GM12878 (cell line): ENCODE measurements around the gene MYL12A. TPM values are rescaled to one million over a fixed set of nuclear protein-coding genes. Genes with fewer than 3 reads are reported as not detected.

Experiments
- ATAC-seq: fragments of 200-7000 bp; cut with Tn5 transposase; 3 replicates; pipeline ENCODE4 v1.9.1; 2020; ENCODE audit warnings: mild to moderate bottlenecking, moderate library complexity
- BruUV-seq: library from RNA; stranded (reverse); fragments of 400-500 nt; replicated peaks from 2 replicates; lab custom pipeline; 2021; lab: Mats Ljungman, UMichigan
- CTCF ChIA-PET: fragments of 300-600 bp; sonication (Branson Sonifier 250); formaldehyde crosslinking; extraction: SDS; loops from one replicate; lab custom pipeline; 2021; ENCODE audit warnings: inconsistent platforms; lab: Yijun Ruan, JAX
- POLR2A ChIA-PET: fragments of 350-600 bp; formaldehyde crosslinking; extraction: SDS; loops from one replicate; lab custom pipeline; 2021; ENCODE audit warnings: inconsistent platforms; lab: Charles Lee
- RAD21 ChIA-PET: fragments of 300-600 bp; sonication (Branson Sonifier 250); formaldehyde crosslinking; loops from one replicate; lab custom pipeline; 2023; ENCODE audit warnings: antibody characterized with exemption; ENCODE audit not compliant: unreplicated experiment; lab: Charles Lee
- SMC1A ChIA-PET: fragments of 300-600 bp; sonication (Branson Sonifier 250); formaldehyde crosslinking; loops from one replicate; lab custom pipeline; 2023; ENCODE audit not compliant: unreplicated experiment, uncharacterized antibody; lab: Charles Lee
- DNase-seq: peaks from one replicate; pipeline ENCODE4 v3.0.0-alpha.2; 2011; ENCODE audit warnings: low read depth, low spot score
- FAIRE-seq: peaks from 3 replicates; lab custom pipeline; 2011; peaks lifted over from hg19 to GRCh38; lab: Jason Lieb, UNC
- H2AFZ ChIP-seq: 2 replicates; pipeline ENCODE4 v1.6.0; 2011; ENCODE audit warnings: low read depth, low read length, control low read depth; ENCODE audit not compliant: control insufficient read depth
- H3K27ac ChIP-seq: 2 replicates; pipeline ENCODE4 v1.5.1; 2011; ENCODE audit warnings: control low read depth; ENCODE audit not compliant: control insufficient read depth, insufficient read depth
- H3K27me3 ChIP-seq, 2 experiments: replicated peaks in 1 of 2; 2 replicates each; pipeline versions ENCODE4 v1.6.0 to v1.6.1; 2011; ENCODE audit warnings: low read length in 1 of 2; ENCODE audit not compliant: control insufficient read depth in 2 of 2, insufficient read depth in 2 of 2
- H3K36me3 ChIP-seq, 2 experiments: 2 replicates each; pipeline ENCODE4 v1.5.1; 2011; ENCODE audit warnings: low read length in 1 of 2; ENCODE audit not compliant: control insufficient read depth in 2 of 2, insufficient read depth in 2 of 2
- H3K4me1 ChIP-seq: 2 replicates; pipeline ENCODE4 v1.6.1; 2011; ENCODE audit warnings: mild to moderate bottlenecking, low read length, moderate library complexity, mixed read lengths; ENCODE audit not compliant: control insufficient read depth, insufficient read depth
- H3K4me2 ChIP-seq: 2 replicates; pipeline ENCODE4 v1.6.0; 2011; ENCODE audit warnings: control low read depth; ENCODE audit not compliant: control insufficient read depth, insufficient read depth
- H3K4me3 ChIP-seq: fragments of 200-600 bp; sonication (generic); 2 replicates; pipeline ENCODE4 v1.5.1; 2016
- H3K79me2 ChIP-seq: 2 replicates; pipeline ENCODE4 v1.6.0; 2011; ENCODE audit warnings: low read length; ENCODE audit not compliant: control insufficient read depth, insufficient read depth
- H3K9ac ChIP-seq: 2 replicates; pipeline ENCODE4 v1.8.0; 2011; ENCODE audit warnings: low read length, control low read depth, mixed read lengths; ENCODE audit not compliant: control insufficient read depth, insufficient read depth
- H3K9me3 ChIP-seq: replicated peaks from 3 replicates; pipeline ENCODE4 v1.5.1; 2011; ENCODE audit warnings: mild to moderate bottlenecking, low read length; ENCODE audit not compliant: control insufficient read depth, insufficient read depth
- H4K20me1 ChIP-seq: 2 replicates; pipeline ENCODE4 v1.6.0; 2011; ENCODE audit not compliant: control insufficient read depth, insufficient read depth
- ATF7 ChIP-seq: fragments of 450-650 bp; IDR thresholded peaks from 2 replicates; pipeline ENCODE4 v1.6.1; 2016; ENCODE audit warnings: low read depth, mild to moderate bottlenecking
- CBFB ChIP-seq: IDR thresholded peaks from 2 replicates; pipeline ENCODE4 v1.6.1; 2016; ENCODE audit warnings: antibody characterized with exemption, low read depth
- EGR1 ChIP-seq, 2 experiments: IDR thresholded peaks; 1 replicate in 1 of 2; 2 replicates in 1 of 2; pipeline ENCODE4 v1.6.1; 2011 to 2012; ENCODE audit warnings: low read depth in 2 of 2, low read length in 2 of 2, borderline replicate concordance in 1 of 2, mild to moderate bottlenecking in 1 of 2, moderate library complexity in 1 of 2
- RAD51 ChIP-seq: fragments of 450-650 bp; IDR thresholded peaks from 2 replicates; pipeline ENCODE4 v1.6.1; 2016; ENCODE audit warnings: moderate library complexity, mild to moderate bottlenecking, inconsistent platforms
- RFX5 ChIP-seq: IDR thresholded peaks from 2 replicates; pipeline ENCODE4 v1.6.1; 2011; ENCODE audit warnings: low read depth, low read length, improper control_type of control experiment
- SP1 ChIP-seq: IDR thresholded peaks from one replicate; pipeline ENCODE4 v1.6.1; 2011; ENCODE audit warnings: low read depth, low read length
- TCF3 ChIP-seq: IDR thresholded peaks from 2 replicates; pipeline ENCODE4 v1.6.1; 2012; ENCODE audit warnings: low read depth, mild to moderate bottlenecking, low read length, borderline replicate concordance; ENCODE audit not compliant: insufficient read depth
- ZNF217 ChIP-seq: fragments of 450-650 bp; IDR thresholded peaks from 2 replicates; pipeline ENCODE4 v1.6.1; 2017; ENCODE audit warnings: antibody characterized with exemption, mild to moderate bottlenecking
- whole genome bisulfite sequencing: methylation state at CpG from one replicate; pipeline ENCODE4 v1.1.6; 2016; ENCODE audit warnings: low lambda C conversion rate; ENCODE audit not compliant: insufficient replicate concordance, insufficient coverage; ENCODE audit errors: missing lambda C conversion rate; 5-methylcytosine and 5-hydroxymethylcytosine counted together
- in situ Hi-C: fragments of 300-500 bp; cut with MboI; formaldehyde crosslinking; loops from 9 replicates; pipeline ENCODE4 v1.14.3; 2018; ENCODE audit warnings: mixed read lengths
- intact Hi-C: fragments of 100-400 bp; cut with micrococcal nuclease; formaldehyde crosslinking; loops from one replicate; pipeline ENCODE4 v1.14.2; 2022; ENCODE audit not compliant: unreplicated experiment
- polyA plus RNA-seq, 11 experiments: library from polyadenylated mRNA; depleted of rRNA in 4 of 11; unstranded in 6 of 11; stranded (reverse) in 5 of 11; fragments of >200 nt; fragmentation: Nextera tagmentation in 4 of 11; fragmentation: Illumina TruSeq in 1 of 11; extraction: Ambion mirVana in 4 of 11; extraction: Trizol in 1 of 11; gene quantifications; 1 replicate in 1 of 11; 2 replicates in 10 of 11; pipeline versions ENCODE4 v1.2.1 to v1.2.3, GENCODE V29; 2011 to 2016; ENCODE audit warnings: inconsistent platforms in 2 of 11, missing spikeins in 2 of 11, low read depth in 1 of 11
- total RNA-seq, 4 experiments: library from RNA; depleted of rRNA in 3 of 4; stranded (reverse); fragments of >200 nt in 3 of 4; fragmentation: Illumina TruSeq in 1 of 4; extraction: Trizol in 1 of 4; gene quantifications; 2 replicates each; pipeline versions ENCODE4 v1.2.1 to v1.2.3, GENCODE V29; 2013 to 2021
- TF ChIP-seq, protein P1 (sequence below): fragments of 450-650 bp; IDR thresholded peaks from 2 replicates; pipeline ENCODE4 v1.6.1; 2016; ENCODE audit warnings: mild to moderate bottlenecking, moderate library complexity, borderline replicate concordance
- TF ChIP-seq, protein P2 (sequence below): fragments of 450-650 bp; IDR thresholded peaks from 2 replicates; pipeline ENCODE4 v1.6.1; 2014; ENCODE audit warnings: mild to moderate bottlenecking
- TF ChIP-seq, protein P3 (sequence below): IDR thresholded peaks from 2 replicates; pipeline ENCODE4 v1.6.1; 2011; ENCODE audit warnings: low read depth, low read length, improper control_type of control experiment, borderline replicate concordance
- TF ChIP-seq, protein P4 (sequence below): IDR thresholded peaks from 2 replicates; pipeline ENCODE4 v1.6.1; 2012; ENCODE audit warnings: improper control_type of control experiment, low read depth, low read length; ENCODE audit not compliant: insufficient replicate concordance

MYL12A gene
- total and polyA plus RNA-seq, 10 of the 15 experiments (the other 5 are each of a cell fraction or from before 2014, with no cell fraction given): 488 to 1,663 (median 924) TPM

DNA sequence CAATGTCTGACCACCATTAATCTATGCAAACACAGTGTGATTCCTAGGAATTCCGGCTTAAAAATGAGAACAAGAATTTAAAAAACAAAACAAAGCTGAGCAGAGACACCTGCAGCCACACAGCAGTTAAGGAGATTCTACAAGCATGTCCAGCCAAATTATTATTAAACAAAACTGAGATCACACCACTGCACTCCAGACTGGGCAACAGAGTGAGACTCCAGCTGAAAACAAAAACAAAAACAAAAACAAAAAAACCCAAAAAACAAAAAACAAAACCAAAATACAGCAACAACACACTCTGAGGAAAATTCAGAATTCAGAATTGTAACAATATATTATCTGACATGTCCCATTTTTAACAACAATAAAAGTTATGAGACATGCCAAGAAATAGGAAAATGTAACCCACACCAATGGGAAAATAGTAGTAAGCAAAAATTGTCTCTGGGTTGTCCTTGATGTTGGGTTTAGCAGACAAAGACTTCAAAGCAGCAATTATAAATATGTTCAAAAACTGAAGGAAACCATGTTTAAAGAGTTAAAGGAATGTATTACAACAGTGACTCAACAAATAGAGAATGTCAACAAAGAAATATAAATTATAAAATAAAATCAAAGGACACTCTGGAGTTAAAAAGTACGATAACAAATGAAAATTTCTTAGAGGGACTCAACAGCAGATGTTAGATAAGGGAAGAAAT lies 47.5 kb upstream of the MYL12A start:
- CTCF ChIA-PET: no interaction called here
- Histone ChIP-seq H3K9ac (no peak overlapping the region), H3K9me3 (no peaks in the 10 kb centered on the region; the same call in 2 of the 3 replicates), H3K36me3 (no peaks in the 10 kb centered on the region), H3K27ac (no peak overlapping the region), H3K27me3 (no peaks in the 10 kb centered on the region), H3K4me1 (no peaks in the 10 kb centered on the region), H3K4me3 (no peak overlapping the region)
- intact Hi-C loops: no loop called here
- BruUV-seq: no TSS peak
- SMC1A ChIA-PET: interaction anchor here (0.9 kb wide), 1 partner anchor 15 kb away, joined by 3 read pairs; no protein-coding TSS in a partner anchor
- POLR2A ChIA-PET: no interaction called here
- no peak for FAIRE-seq
- no peak for TF ChIP-seq TCF3
- no peak for TF ChIP-seq ZNF217
- no peak for TF ChIP-seq RFX5
- TF ChIP-seq, protein P1, sequence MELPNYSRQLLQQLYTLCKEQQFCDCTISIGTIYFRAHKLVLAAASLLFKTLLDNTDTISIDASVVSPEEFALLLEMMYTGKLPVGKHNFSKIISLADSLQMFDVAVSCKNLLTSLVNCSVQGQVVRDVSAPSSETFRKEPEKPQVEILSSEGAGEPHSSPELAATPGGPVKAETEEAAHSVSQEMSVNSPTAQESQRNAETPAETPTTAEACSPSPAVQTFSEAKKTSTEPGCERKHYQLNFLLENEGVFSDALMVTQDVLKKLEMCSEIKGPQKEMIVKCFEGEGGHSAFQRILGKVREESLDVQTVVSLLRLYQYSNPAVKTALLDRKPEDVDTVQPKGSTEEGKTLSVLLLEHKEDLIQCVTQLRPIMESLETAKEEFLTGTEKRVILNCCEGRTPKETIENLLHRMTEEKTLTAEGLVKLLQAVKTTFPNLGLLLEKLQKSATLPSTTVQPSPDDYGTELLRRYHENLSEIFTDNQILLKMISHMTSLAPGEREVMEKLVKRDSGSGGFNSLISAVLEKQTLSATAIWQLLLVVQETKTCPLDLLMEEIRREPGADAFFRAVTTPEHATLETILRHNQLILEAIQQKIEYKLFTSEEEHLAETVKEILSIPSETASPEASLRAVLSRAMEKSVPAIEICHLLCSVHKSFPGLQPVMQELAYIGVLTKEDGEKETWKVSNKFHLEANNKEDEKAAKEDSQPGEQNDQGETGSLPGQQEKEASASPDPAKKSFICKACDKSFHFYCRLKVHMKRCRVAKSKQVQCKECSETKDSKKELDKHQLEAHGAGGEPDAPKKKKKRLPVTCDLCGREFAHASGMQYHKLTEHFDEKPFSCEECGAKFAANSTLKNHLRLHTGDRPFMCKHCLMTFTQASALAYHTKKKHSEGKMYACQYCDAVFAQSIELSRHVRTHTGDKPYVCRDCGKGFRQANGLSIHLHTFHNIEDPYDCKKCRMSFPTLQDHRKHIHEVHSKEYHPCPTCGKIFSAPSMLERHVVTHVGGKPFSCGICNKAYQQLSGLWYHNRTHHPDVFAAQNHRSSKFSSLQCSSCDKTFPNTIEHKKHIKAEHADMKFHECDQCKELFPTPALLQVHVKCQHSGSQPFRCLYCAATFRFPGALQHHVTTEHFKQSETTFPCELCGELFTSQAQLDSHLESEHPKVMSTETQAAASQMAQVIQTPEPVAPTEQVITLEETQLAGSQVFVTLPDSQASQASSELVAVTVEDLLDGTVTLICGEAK: no peak
- TF ChIP-seq, protein P2, sequence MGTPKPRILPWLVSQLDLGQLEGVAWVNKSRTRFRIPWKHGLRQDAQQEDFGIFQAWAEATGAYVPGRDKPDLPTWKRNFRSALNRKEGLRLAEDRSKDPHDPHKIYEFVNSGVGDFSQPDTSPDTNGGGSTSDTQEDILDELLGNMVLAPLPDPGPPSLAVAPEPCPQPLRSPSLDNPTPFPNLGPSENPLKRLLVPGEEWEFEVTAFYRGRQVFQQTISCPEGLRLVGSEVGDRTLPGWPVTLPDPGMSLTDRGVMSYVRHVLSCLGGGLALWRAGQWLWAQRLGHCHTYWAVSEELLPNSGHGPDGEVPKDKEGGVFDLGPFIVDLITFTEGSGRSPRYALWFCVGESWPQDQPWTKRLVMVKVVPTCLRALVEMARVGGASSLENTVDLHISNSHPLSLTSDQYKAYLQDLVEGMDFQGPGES: no peak
- no peak for TF ChIP-seq SP1
- no peak for TF ChIP-seq RAD51
- TF ChIP-seq CBFB: no peak
- TF ChIP-seq, protein P3, sequence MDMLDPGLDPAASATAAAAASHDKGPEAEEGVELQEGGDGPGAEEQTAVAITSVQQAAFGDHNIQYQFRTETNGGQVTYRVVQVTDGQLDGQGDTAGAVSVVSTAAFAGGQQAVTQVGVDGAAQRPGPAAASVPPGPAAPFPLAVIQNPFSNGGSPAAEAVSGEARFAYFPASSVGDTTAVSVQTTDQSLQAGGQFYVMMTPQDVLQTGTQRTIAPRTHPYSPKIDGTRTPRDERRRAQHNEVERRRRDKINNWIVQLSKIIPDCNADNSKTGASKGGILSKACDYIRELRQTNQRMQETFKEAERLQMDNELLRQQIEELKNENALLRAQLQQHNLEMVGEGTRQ: no peak
- no peak for TF ChIP-seq EGR1 (IDR thresholded peaks at IDR 0.05; ENCODE audit: borderline replicate concordance in 1 of 2, low read depth in 2 of 2, low read length in 2 of 2)
- TF ChIP-seq, protein P4, sequence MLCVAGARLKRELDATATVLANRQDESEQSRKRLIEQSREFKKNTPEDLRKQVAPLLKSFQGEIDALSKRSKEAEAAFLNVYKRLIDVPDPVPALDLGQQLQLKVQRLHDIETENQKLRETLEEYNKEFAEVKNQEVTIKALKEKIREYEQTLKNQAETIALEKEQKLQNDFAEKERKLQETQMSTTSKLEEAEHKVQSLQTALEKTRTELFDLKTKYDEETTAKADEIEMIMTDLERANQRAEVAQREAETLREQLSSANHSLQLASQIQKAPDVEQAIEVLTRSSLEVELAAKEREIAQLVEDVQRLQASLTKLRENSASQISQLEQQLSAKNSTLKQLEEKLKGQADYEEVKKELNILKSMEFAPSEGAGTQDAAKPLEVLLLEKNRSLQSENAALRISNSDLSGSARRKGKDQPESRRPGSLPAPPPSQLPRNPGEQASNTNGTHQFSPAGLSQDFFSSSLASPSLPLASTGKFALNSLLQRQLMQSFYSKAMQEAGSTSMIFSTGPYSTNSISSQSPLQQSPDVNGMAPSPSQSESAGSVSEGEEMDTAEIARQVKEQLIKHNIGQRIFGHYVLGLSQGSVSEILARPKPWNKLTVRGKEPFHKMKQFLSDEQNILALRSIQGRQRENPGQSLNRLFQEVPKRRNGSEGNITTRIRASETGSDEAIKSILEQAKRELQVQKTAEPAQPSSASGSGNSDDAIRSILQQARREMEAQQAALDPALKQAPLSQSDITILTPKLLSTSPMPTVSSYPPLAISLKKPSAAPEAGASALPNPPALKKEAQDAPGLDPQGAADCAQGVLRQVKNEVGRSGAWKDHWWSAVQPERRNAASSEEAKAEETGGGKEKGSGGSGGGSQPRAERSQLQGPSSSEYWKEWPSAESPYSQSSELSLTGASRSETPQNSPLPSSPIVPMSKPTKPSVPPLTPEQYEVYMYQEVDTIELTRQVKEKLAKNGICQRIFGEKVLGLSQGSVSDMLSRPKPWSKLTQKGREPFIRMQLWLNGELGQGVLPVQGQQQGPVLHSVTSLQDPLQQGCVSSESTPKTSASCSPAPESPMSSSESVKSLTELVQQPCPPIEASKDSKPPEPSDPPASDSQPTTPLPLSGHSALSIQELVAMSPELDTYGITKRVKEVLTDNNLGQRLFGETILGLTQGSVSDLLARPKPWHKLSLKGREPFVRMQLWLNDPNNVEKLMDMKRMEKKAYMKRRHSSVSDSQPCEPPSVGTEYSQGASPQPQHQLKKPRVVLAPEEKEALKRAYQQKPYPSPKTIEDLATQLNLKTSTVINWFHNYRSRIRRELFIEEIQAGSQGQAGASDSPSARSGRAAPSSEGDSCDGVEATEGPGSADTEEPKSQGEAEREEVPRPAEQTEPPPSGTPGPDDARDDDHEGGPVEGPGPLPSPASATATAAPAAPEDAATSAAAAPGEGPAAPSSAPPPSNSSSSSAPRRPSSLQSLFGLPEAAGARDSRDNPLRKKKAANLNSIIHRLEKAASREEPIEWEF: no peak
- TF ChIP-seq ATF7: no peak
- TF ChIP-seq, all 136 proteins: peak for 0
- RAD21 ChIA-PET: no interaction called here
- H4K20me1 ChIP-seq: no peaks in the 10 kb centered on the region
- in situ Hi-C loops: no loop called here
- 96% methylated on average over 2 of the region's 2 CpGs for WGBS
- ATAC-seq: no peak
- no peak for DNase-seq
- H3K79me2 ChIP-seq: no peaks in the 10 kb centered on the region
- no peak overlapping the region for H3K4me2 ChIP-seq
- no peak overlapping the region for H2AFZ ChIP-seq
